RWPE1 (cell line): ENCODE results near the gene CEMIP2.

Experiments
- CTCF ChIA-PET: fragments of 350-600 bp; sonication (Branson Sonifier 250); formaldehyde crosslinking; extraction: SDS; loops from one replicate; lab custom pipeline; 2021; lab: Yijun Ruan, JAX
- POLR2A ChIA-PET: fragments of 400-600 bp; formaldehyde crosslinking; extraction: SDS; loops from one replicate; lab custom pipeline; 2020; ENCODE audit warnings: antibody characterized with exemption; ENCODE audit not compliant: low non-redundant PET; lab: Yijun Ruan, JAX
- DNase-seq: peaks from one replicate; pipeline ENCODE4 v3.0.0; 2012; ENCODE audit warnings: low spot score
- H3K27ac ChIP-seq: fragments of 450-650 bp; 2 replicates; pipeline ENCODE4 v1.5.1; 2017
- CTCF ChIP-seq: fragments of 450-650 bp; conservative IDR thresholded peaks from 2 replicates; pipeline ENCODE4 v1.5.1; 2017; ENCODE audit warnings: low read depth, mild to moderate bottlenecking

The CEMIP2 gene

GRCh38 chr9:71684566-71684965 lies 83.7 kb downstream of the CEMIP2 start:
- ChIA-PET CTCF (interaction anchor here (0.6 to 5.6 kb wide), 12 partner anchors 9 to 494 kb away, joined by 3 to 34 read pairs (median 4); no protein-coding TSS in a partner anchor), POLR2A (interaction anchor here (0.6 to 0.8 kb wide), 2 partner anchors 83 to 230 kb away, joined by 3 to 4 read pairs; no protein-coding TSS in a partner anchor)
- no peak for TF ChIP-seq CTCF
- no peak for DNase-seq
- H3K27ac ChIP-seq: no peak overlapping the region

GRCh38 chr9:71683598-71684235 lies 84.6 kb downstream of the CEMIP2 start:
- CTCF ChIA-PET: interaction anchor here (0.6 to 5.6 kb wide), 21 partner anchors 10 to 1454 kb away, joined by 3 to 34 read pairs (median 3); no protein-coding TSS in a partner anchor
- no peak overlapping the region for H3K27ac ChIP-seq

GRCh38 chr9:71681708-71682272 lies 86.5 kb downstream of the CEMIP2 start:
- H3K27ac ChIP-seq: no peak overlapping the region
- TF ChIP-seq CTCF: no peak
- no peak for DNase-seq
- POLR2A ChIA-PET: no interaction called here
- CTCF ChIA-PET: interaction anchor here (0.8 to 5.6 kb wide), 3 partner anchors 37 to 88 kb away, joined by 4 to 34 read pairs (median 6); no protein-coding TSS in a partner anchor

More at GRCh38 chr9:71683598-71684235, 84.6 kb downstream of the CEMIP2 start:
- TF ChIP-seq CTCF: peak; percentile 58
- POLR2A ChIA-PET: interaction anchor here (0.8 kb wide), 1 partner anchor 84 kb away, joined by 4 read pairs; no protein-coding TSS in a partner anchor
- peak; percentile 70 for DNase-seq

GRCh38 chr9:71681104-71681707 lies 87.1 kb downstream of the CEMIP2 start:
- POLR2A ChIA-PET: no interaction called here
- TF ChIP-seq CTCF: no peak

GRCh38 chr9:71680189-71680980 lies 87.9 kb downstream of the CEMIP2 start:
- CTCF ChIA-PET: interaction anchor here (0.6 to 5.6 kb wide), 5 partner anchors 16 to 138 kb away, joined by 3 to 34 read pairs (median 3); no protein-coding TSS in a partner anchor
- POLR2A ChIA-PET: interaction anchor here (0.6 kb wide), 1 partner anchor 88 kb away, joined by 3 read pairs; the partner anchor contains the start of gene CEMIP2
- no peak for TF ChIP-seq CTCF
- peak; percentile 53 for DNase-seq
- no peak overlapping the region for H3K27ac ChIP-seq

More at GRCh38 chr9:71681104-71681707, 87.1 kb downstream of the CEMIP2 start:
- DNase-seq: no peak
- CTCF ChIA-PET: interaction anchor here (0.6 to 5.6 kb wide), 5 partner anchors 38 to 137 kb away, joined by 3 to 34 read pairs (median 4); no protein-coding TSS in a partner anchor
- H3K27ac ChIP-seq: no peak overlapping the region
